ENCODE data around the gene SP3. TPM values are rescaled to one million over a fixed set of nuclear protein-coding genes. Genes with fewer than 3 reads are reported as not detected.
A peak's percentile ranks its signal among the peaks of the same experiment; 100 is the strongest.

The SP3 gene
- total RNA-seq, 3 donors from 2014 or later = 104 to 174 (median 134) TPM

- peaks cover 5 to 7% of the 10 kb centered on the region in 2 donors for H3K4me1 ChIP-seq
- H3K4me3 ChIP-seq = no peak overlapping the region
- H3K36me3 ChIP-seq = no peaks in the 10 kb centered on the region
- H3K27me3 ChIP-seq = no peaks in the 10 kb centered on the region
- no peak for DNase-seq (ENCODE audit: low spot score in 2 of 2)
- intact Hi-C loops (cut with DNase I; ENCODE audit: low total_unique reads) = no loop called here
- TF ChIP-seq POLR2AphosphoS5 (IDR thresholded peaks at IDR 0.05) = no peak
- H3K9me3 ChIP-seq = no peaks in the 10 kb centered on the region
- no peak overlapping the region for H3K27ac ChIP-seq
Measured at GRCh38 chr2:173869244-173870229, 95.6 kb downstream of the SP3 start.

GRCh38 chr2:173868406-173868805, 96.8 kb downstream of the SP3 start:
- Histone ChIP-seq H3K36me3 (no peaks in the 10 kb centered on the region), H3K9me3 (no peaks in the 10 kb centered on the region), H3K4me1 (peaks cover 5 to 7% of the 10 kb centered on the region in 2 donors), H3K27ac (peak overlapping the region in 1 of 2 donors; percentile 32), H3K27me3 (no peaks in the 10 kb centered on the region), H3K4me3 (no peak overlapping the region)
- DNase-seq (ENCODE audit: low spot score in 2 of 2) = no peak
- intact Hi-C loops (cut with DNase I; ENCODE audit: low total_unique reads) = no loop called here
- TF ChIP-seq POLR2A (IDR thresholded peaks at IDR 0.05) = no peak
- TF ChIP-seq POLR2AphosphoS5 (IDR thresholded peaks at IDR 0.05) = no peak
- no peak for TF ChIP-seq CTCF (IDR thresholded peaks at IDR 0.05)

- Histone ChIP-seq H3K27ac (peak overlapping the region; percentile 52 to 84), H3K27me3 (no peaks in the 10 kb centered on the region), H3K4me1 (peaks cover 5 to 7% of the 10 kb centered on the region in 2 donors), H3K4me3 (peak overlapping the region in 1 of 3 donors; percentile 22), H3K9me3 (no peaks in the 10 kb centered on the region), H3K36me3 (no peaks in the 10 kb centered on the region)
- intact Hi-C loops (cut with DNase I; ENCODE audit: low total_unique reads) = no loop called here
- TF ChIP-seq CTCF (IDR thresholded peaks at IDR 0.05) (no peak), POLR2AphosphoS5 (IDR thresholded peaks at IDR 0.05) (no peak), POLR2A (IDR thresholded peaks at IDR 0.05) (no peak)
- DNase-seq (ENCODE audit: low spot score in 2 of 2) = no peak
Measured at GRCh38 chr2:173866874-173867618, 98.1 kb downstream of the SP3 start.

- no peaks in the 10 kb centered on the region for H3K36me3 ChIP-seq
- H3K9me3 ChIP-seq = no peaks in the 10 kb centered on the region
- intact Hi-C loops (cut with DNase I; ENCODE audit: low total_unique reads) = no loop called here
- no peak for TF ChIP-seq POLR2AphosphoS5 (IDR thresholded peaks at IDR 0.05)
- TF ChIP-seq POLR2A (IDR thresholded peaks at IDR 0.05) = no peak
- no peaks in the 10 kb centered on the region for H3K27me3 ChIP-seq
- H3K27ac ChIP-seq = peak overlapping the region in 1 of 2 donors; percentile 84
- H3K4me3 ChIP-seq = no peak overlapping the region
- DNase-seq (ENCODE audit: low spot score in 2 of 2) = no peak
- peaks cover 5 to 7% of the 10 kb centered on the region in 2 donors for H3K4me1 ChIP-seq
Measured at GRCh38 chr2:173865971-173866873, 99.0 kb downstream of the SP3 start.

GRCh38 chr2:173862612-173863217, 102.5 kb downstream of the SP3 start:
- no peak for DNase-seq (ENCODE audit: low spot score in 2 of 2)
- Histone ChIP-seq H3K4me1 (peaks cover 5 to 7% of the 10 kb centered on the region in 2 donors), H3K36me3 (no peaks in the 10 kb centered on the region), H3K9me3 (no peaks in the 10 kb centered on the region), H3K27ac (no peak overlapping the region), H3K27me3 (no peaks in the 10 kb centered on the region), H3K4me3 (no peak overlapping the region)
- intact Hi-C loops (cut with DNase I; ENCODE audit: low total_unique reads) = no loop called here
- TF ChIP-seq CTCF (IDR thresholded peaks at IDR 0.05) (no peak), POLR2A (IDR thresholded peaks at IDR 0.05) (no peak)
